Stimulated activated CD4-positive, alpha-beta T cell treated with anti-CD3 and anti-CD28 coated beads, Interleukin-12 subunit alpha, Interleukin-12 subunit beta, amount 100 ng/mL, for 24 hours (primary cell): Measurements from ENCODE around the gene RASD1.
"Not testable (repeated sequence)": the region's sequence is repeated elsewhere in the genome, so short reads cannot be mapped to it uniquely, and the experiment has no call there.

Experiments used
- DNase-seq, 2 experiments: peaks; one replicate each; pipeline ENCODE4 v3.0.0-alpha.2; 2020; ENCODE audit warnings: low read depth in 2 of 2

Gene RASD1

GRCh38 chr17:17497065-17497844, 1.1 kb upstream of the RASD1 start:
- DNase-seq, result no peak

- DNase-seq, result no peak
These were observed 533 bp downstream of the RASD1 start for GRCh38 chr17:17495536-17496188.

- no peak for DNase-seq
These were observed 1.2 kb downstream of the RASD1 start for GRCh38 chr17:17494870-17495535.

- no peak for DNase-seq
These were observed 1.7 kb downstream of the RASD1 start for GRCh38 chr17:17494499-17494869.

- no peak for DNase-seq
These were observed 2.2 kb downstream of the RASD1 start for GRCh38 chr17:17493986-17494466.

- DNase-seq, result no peak
These were observed 2.8 kb downstream of the RASD1 start for GRCh38 chr17:17493249-17493985.

GRCh38 chr17:17492571-17492970, 3.6 kb downstream of the RASD1 start:
- DNase-seq, result no peak

- DNase-seq, result no peak
These were observed 4.1 kb downstream of the RASD1 start for GRCh38 chr17:17492085-17492484.

- no peak for DNase-seq
These were observed 4.6 kb downstream of the RASD1 start for GRCh38 chr17:17491546-17491988.

- no peak for DNase-seq
These were observed 5.1 kb downstream of the RASD1 start for GRCh38 chr17:17491031-17491471.

- no peak for DNase-seq
These were observed 8.2 kb downstream of the RASD1 start for GRCh38 chr17:17487998-17488397.

- not testable (repeated sequence) for DNase-seq
These were observed 9.8 kb downstream of the RASD1 start for GRCh38 chr17:17486416-17486815.

GRCh38 chr17:17485420-17485819, 10.8 kb downstream of the RASD1 start:
- DNase-seq, result no peak

GRCh38 chr17:17484451-17484899, 11.7 kb downstream of the RASD1 start:
- DNase-seq, result peak in 1 of 2 experiments; percentile 31

GRCh38 chr17:17481860-17482259, 14.3 kb downstream of the RASD1 start:
- DNase-seq, result no peak

- DNase-seq, result no peak
These were observed 15.5 kb downstream of the RASD1 start for GRCh38 chr17:17480593-17481148.

GRCh38 chr17:17479209-17479608, 17.0 kb downstream of the RASD1 start:
- DNase-seq, result no peak

- DNase-seq, result peak; percentile 89 to 95
These were observed 19.2 kb downstream of the RASD1 start, which contains the start of gene MED9 for GRCh38 chr17:17476865-17477467. Gene MED9, plus strand, starts transcription at chr17:17477000. Its CDS starts 42 bp downstream, at chr17:17477042.

GRCh38 chr17:17474341-17474740, 21.9 kb downstream of the RASD1 start:
- DNase-seq, result no peak

GRCh38 chr17:17472333-17472920, 23.8 kb downstream of the RASD1 start:
- DNase-seq, result no peak
